Progenitor cell of endocrine pancreas (in vitro differentiated cells): ENCODE measurements around the gene HLF. TPM values are rescaled to one million over a fixed set of nuclear protein-coding genes. Genes with fewer than 3 reads are reported as not detected.
"Not testable (repeated sequence)": the region's sequence is repeated elsewhere in the genome, so short reads cannot be mapped to it uniquely, and the experiment has no call there.

Source experiments
- DNase-seq: peaks from one replicate; pipeline ENCODE4 v3.0.0; 2021; ENCODE audit warnings: low spot score; ENCODE audit not compliant: unreplicated experiment
- H3K27ac Mint-ChIP-seq: 2 replicates; pipeline ENCODE4 v1.8.0; 2021; ENCODE audit warnings: mild to moderate bottlenecking, moderate library complexity, mixed read lengths
- H3K27me3 Mint-ChIP-seq: 2 replicates; pipeline ENCODE4 v1.8.0; 2021; ENCODE audit warnings: mixed read lengths
- H3K36me3 Mint-ChIP-seq: 2 replicates; pipeline ENCODE4 v1.8.0; 2022; ENCODE audit warnings: mixed read lengths; ENCODE audit not compliant: insufficient read depth
- H3K4me1 Mint-ChIP-seq: 2 replicates; pipeline ENCODE4 v1.8.0; 2021; ENCODE audit warnings: low read depth, mixed read lengths
- H3K4me3 Mint-ChIP-seq: 2 replicates; pipeline ENCODE4 v1.8.0; 2021; ENCODE audit warnings: low read depth, mild to moderate bottlenecking, moderate library complexity, mixed read lengths
- H3K9me3 Mint-ChIP-seq: 2 replicates; pipeline ENCODE4 v1.8.0; 2021; ENCODE audit warnings: low read depth, mixed read lengths
- CTCF ChIP-seq: fragments of 200-600 bp; sonication (generic); IDR thresholded peaks from one replicate; pipeline ENCODE4 v1.5.0; 2021; ENCODE audit warnings: antibody characterized with exemption, mild to moderate bottlenecking; ENCODE audit not compliant: unreplicated experiment
- total RNA-seq: library from RNA; stranded (reverse); gene quantifications from 2 replicates; pipeline ENCODE4 v1.2.1, GENCODE V29; 2021

HLF gene
- total RNA-seq, 1 donor from 2014 or later = 0.41 TPM

GRCh38 chr17:55327225-55328088 lies 62.7 kb downstream of the HLF start:
- peaks cover 4% of the 10 kb centered on the region for H3K9me3 Mint-ChIP-seq
- H3K4me1 Mint-ChIP-seq = no peaks in the 10 kb centered on the region
- H3K27me3 Mint-ChIP-seq = no peaks in the 10 kb centered on the region
- no peak for DNase-seq
- TF ChIP-seq CTCF = no peak
- H3K4me3 Mint-ChIP-seq = no peak overlapping the region
- H3K36me3 Mint-ChIP-seq = no peaks in the 10 kb centered on the region
- no peak overlapping the region for H3K27ac Mint-ChIP-seq

DNA sequence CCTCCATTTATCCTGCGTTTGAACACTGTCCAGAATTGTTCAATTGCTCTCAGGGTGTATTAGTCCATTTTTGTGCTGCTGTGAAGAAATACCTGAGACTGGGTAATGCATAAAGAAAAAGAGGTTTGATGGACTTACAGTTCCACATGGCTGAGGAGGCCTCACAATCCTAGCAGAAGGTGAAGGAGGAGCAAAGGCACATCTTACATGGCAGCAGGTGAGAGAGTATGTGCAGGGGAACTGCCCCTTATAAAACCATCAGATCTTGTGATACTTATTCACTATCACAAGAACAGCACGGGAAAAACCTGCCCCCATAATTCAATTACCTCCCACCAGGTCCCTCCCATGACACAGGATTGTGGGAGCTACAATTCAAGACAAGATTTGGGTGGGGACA lies 63.8 kb downstream of the HLF start:
- H3K27me3 Mint-ChIP-seq, H3K36me3 Mint-ChIP-seq, H3K9me3 Mint-ChIP-seq, H3K4me3 Mint-ChIP-seq, H3K27ac Mint-ChIP-seq, H3K4me1 Mint-ChIP-seq, DNase-seq: not testable (repeated sequence)

- peaks cover 4% of the 10 kb centered on the region for H3K27me3 Mint-ChIP-seq
- H3K36me3 Mint-ChIP-seq = no peaks in the 10 kb centered on the region
- TF ChIP-seq CTCF = no peak
- H3K4me3 Mint-ChIP-seq = no peak overlapping the region
- H3K4me1 Mint-ChIP-seq = no peaks in the 10 kb centered on the region
- peaks cover 4% of the 10 kb centered on the region for H3K9me3 Mint-ChIP-seq
- no peak overlapping the region for H3K27ac Mint-ChIP-seq
- DNase-seq = no peak
These were observed 65.7 kb downstream of the HLF start for GRCh38 chr17:55330344-55330933.

DNA sequence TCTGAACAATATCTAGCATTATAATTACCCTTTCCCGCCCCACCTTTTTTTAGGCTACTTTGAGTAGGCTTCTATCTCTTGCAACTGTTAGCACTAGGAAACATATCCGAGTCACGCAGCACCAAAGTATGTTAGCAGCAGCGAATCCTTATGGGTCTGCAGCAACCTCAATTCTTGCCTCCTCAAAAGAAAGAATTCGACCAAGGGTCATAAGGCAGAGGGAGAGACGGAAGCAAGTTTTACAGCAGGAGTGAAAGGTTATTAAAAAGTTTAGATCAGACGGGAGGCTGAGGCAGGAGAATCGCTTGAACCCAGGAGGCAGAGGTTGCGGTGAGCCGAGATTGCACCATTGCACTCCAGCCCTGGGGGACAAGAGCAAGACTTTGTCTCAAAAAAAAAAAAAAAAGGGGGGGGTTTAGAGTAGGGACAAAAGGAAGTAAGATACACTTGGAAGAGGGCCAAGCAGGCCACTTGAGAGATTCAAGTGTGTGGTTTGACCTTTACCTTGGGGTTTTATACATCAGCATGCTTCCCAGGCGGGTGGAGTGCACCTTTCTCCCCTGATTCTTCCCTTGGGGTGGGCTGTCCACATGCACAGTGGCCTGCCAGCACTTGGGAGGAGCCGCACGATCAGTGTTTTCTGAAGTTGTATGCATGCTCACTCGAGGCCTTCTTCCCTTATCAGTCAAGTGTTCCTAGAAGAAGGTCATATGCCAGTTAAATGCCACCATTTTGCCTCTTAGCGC lies 67.7 kb downstream of the HLF start:
- peaks cover 4% of the 10 kb centered on the region for H3K9me3 Mint-ChIP-seq
- no peak for DNase-seq
- no peak overlapping the region for H3K27ac Mint-ChIP-seq
- no peak overlapping the region for H3K4me3 Mint-ChIP-seq
- H3K4me1 Mint-ChIP-seq = no peaks in the 10 kb centered on the region
- no peaks in the 10 kb centered on the region for H3K36me3 Mint-ChIP-seq
- H3K27me3 Mint-ChIP-seq = peaks cover 4% of the 10 kb centered on the region
- no peak for TF ChIP-seq CTCF

- no peaks in the 10 kb centered on the region for H3K4me1 Mint-ChIP-seq
- H3K27me3 Mint-ChIP-seq = peaks cover 4% of the 10 kb centered on the region
- no peak overlapping the region for H3K4me3 Mint-ChIP-seq
- no peak for DNase-seq
- TF ChIP-seq CTCF = no peak
- H3K27ac Mint-ChIP-seq = no peak overlapping the region
- H3K9me3 Mint-ChIP-seq = no peaks in the 10 kb centered on the region
- H3K36me3 Mint-ChIP-seq = no peaks in the 10 kb centered on the region
These were observed 69.5 kb downstream of the HLF start for GRCh38 chr17:55334285-55334684.
